ENCODE data around the gene SPANXA1.
"Not testable (repeated sequence)": the region's sequence is repeated elsewhere in the genome, so short reads cannot be mapped to it uniquely, and the experiment has no call there.

The SPANXA1 gene

DNA sequence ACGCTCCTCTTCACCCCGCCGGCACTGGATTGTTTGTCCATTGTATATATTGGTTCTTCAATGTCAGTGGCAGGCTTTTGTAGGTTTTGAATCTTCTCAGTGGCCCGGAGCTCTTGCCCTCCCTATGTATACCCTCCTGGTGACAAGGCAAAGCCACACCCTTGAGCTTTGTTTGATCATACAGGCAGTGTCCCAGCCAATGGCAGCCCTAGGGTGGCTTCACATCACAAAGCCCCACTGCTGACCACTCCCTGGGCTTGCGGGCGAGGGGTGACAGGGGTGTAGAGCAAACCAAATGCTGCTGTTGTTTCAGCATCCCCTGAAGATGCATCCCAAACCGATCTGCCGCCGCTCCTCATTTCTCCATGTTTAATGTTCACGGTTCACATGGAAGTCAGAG is at the start of gene SPANXA1:
TSS of gene SPANXA1 (minus strand) at position 101 of the 400 bp plus-strand sequence. CDS start at position 41, 60 bp downstream.
- H3K4me3 ChIP-seq (ENCODE audit: low read depth, low read length): not testable (repeated sequence)

GRCh38 chrX:141632124-141632523 is 47.6 kb upstream of the SPANXA1 start:
- no peak overlapping the region for H3K4me3 ChIP-seq (ENCODE audit: low read depth, low read length)

DNA sequence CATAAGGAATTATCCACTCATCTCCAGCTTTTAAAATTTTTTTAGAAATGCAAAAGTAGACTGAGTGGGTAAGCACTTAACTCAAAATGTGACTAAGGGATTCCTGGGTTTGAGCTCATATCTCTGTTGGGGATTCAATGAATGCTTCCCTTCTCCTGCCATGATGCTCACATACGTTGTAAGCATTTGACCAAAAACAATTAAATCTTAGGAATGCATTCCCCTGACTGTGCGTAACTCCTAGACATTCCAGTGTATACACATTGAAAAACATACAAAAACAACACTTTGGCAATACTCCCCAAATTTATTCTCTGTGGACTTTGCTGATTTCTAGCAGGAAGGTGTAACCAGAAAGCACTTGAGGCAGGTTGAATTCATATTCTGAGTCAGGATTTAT is 34.8 kb upstream of the SPANXA1 start:
- no peak overlapping the region for H3K4me3 ChIP-seq (ENCODE audit: low read depth, low read length)

- H3K4me3 ChIP-seq (ENCODE audit: low read depth, low read length): no peak overlapping the region
Measured at GRCh38 chrX:141609111-141609510, 24.6 kb upstream of the SPANXA1 start.

DNA sequence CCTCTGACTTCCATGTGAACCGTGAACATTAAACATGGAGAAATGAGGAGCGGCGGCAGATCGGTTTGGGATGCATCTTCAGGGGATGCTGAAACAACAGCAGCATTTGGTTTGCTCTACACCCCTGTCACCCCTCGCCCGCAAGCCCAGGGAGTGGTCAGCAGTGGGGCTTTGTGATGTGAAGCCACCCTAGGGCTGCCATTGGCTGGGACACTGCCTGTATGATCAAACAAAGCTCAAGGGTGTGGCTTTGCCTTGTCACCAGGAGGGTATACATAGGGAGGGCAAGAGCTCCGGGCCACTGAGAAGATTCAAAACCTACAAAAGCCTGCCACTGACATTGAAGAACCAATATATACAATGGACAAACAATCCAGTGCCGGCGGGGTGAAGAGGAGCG is 4.9 kb upstream of the SPANXA1 start, which contains the start of gene SPANXA2:
TSS of gene SPANXA2 (plus strand) at position 301 of the 400 bp plus-strand sequence. CDS start at position 361, 60 bp downstream.
- not testable (repeated sequence) for H3K4me3 ChIP-seq (ENCODE audit: low read depth, low read length)

GRCh38 chrX:141542551-141542950 is 42.0 kb downstream of the SPANXA1 start:
- not testable (repeated sequence) for H3K4me3 ChIP-seq (ENCODE audit: low read depth, low read length)

Measured in iPS-11a (cell line).